HG02798 (cell line): ENCODE results near the gene OR1D5.
A peak's percentile ranks its signal among the peaks of the same experiment; 100 is the strongest.
"Not testable (repeated sequence)": the region's sequence is repeated elsewhere in the genome, so short reads cannot be mapped to it uniquely, and the experiment has no call there.

ENCODE experiments used
- ATAC-seq: cut with Tn5 transposase; IDR thresholded peaks from one replicate; pipeline ENCODE4 v1.9.1; 2021; ENCODE audit warnings: mild to moderate bottlenecking; ENCODE audit not compliant: unreplicated experiment, poor library complexity

The OR1D5 gene

DNA sequence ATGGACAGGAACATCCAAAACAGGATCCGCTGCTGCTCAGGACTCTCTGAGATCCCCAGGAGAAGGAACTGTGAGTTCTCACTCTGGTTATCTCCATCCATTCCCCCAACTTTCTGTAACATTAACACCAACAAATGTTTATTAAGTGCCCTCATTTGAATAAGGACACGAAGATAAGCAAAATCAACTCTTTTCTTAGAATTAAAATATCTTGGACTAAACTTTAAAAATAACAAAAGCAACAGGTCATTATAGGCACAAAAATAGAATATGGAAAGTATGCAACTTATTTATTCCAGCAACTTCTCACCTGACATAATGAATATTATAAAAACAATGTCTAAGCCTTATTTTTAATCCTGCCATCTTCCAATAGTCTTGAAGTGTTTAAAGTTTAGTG, at the start of gene OR1D5:
Gene OR1D5 (minus strand): TSS at position 101 of the 400 bp plus-strand sequence. CDS start 0 bp downstream, at position 101.
- not testable (repeated sequence) for ATAC-seq

GRCh38 chr17:3104322-3104721, 40.9 kb upstream of the OR1D5 start, which contains the start of gene OR1D2:
OR1D2 (minus strand) TSS chr17:3104422; CDS start chr17:3092996, 11,426 bp downstream.
- ATAC-seq = no peak

DNA sequence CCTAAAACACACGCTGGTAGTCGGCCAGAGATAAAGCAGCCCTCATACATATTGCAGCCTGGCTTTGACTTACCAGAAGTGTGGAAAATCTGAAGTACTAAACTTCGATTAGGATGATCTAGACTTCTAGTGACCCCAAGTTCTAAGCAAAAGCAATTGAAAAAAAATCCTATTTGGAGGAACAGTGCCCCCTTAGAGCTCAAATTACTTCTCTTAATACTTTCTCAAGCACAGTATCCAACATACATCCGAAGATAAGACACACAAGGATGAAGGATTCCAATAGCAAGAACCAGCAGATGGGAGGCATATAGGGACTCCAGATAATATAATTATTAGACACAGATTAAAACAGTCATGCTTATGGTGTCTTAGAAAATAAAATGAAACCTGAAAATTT, 10.4 kb upstream of the OR1D5 start:
- ATAC-seq = not testable (repeated sequence)

GRCh38 chr17:3065192-3065591, 1.8 kb upstream of the OR1D5 start:
- not testable (repeated sequence) for ATAC-seq

- not testable (repeated sequence) for ATAC-seq
Measured at GRCh38 chr17:3062824-3063377, 506 bp downstream of the OR1D5 start.

GRCh38 chr17:3054868-3055267, 8.5 kb downstream of the OR1D5 start:
- not testable (repeated sequence) for ATAC-seq

GRCh38 chr17:3049705-3050295, 13.6 kb downstream of the OR1D5 start:
- no peak for ATAC-seq

DNA sequence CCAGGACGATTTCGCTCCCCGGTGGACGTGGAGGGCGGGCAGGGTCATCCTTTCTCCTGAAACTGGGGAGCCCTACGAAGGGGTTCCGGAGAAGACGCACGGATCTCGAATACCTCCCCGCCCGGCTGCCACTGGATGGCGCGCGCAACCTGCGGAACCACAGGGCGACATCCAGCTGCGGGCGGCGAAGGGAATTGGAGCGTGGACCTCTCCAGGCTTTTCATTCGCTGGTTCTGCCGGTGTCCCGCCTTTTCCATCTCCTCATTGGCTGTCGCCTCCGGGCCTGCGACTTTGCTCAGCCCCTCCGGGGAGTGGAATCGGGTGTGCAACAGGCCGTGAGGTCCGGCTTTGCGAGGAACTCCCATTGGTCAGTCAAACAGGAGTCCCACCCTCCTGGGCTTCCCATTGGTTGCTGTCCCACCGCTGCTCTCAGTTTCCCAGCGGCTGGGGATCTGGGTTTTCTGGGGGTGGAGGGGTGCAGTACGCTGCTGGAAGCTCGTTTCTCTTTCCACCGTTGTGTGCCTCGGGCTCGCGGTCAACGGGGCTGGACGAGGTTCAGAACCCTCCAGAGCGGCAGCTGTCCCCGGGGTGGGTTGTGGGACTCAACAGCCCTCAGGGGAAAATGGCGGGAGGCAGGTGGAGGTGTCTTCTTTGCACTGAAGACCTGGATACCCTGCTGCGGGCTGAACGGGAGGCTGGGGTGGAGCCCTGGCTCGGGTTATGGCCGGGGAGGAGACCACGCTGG, 14.5 kb downstream of the OR1D5 start:
- ATAC-seq = peak; percentile 91

GRCh38 chr17:3046753-3047152, 16.7 kb downstream of the OR1D5 start:
- ATAC-seq = no peak

DNA sequence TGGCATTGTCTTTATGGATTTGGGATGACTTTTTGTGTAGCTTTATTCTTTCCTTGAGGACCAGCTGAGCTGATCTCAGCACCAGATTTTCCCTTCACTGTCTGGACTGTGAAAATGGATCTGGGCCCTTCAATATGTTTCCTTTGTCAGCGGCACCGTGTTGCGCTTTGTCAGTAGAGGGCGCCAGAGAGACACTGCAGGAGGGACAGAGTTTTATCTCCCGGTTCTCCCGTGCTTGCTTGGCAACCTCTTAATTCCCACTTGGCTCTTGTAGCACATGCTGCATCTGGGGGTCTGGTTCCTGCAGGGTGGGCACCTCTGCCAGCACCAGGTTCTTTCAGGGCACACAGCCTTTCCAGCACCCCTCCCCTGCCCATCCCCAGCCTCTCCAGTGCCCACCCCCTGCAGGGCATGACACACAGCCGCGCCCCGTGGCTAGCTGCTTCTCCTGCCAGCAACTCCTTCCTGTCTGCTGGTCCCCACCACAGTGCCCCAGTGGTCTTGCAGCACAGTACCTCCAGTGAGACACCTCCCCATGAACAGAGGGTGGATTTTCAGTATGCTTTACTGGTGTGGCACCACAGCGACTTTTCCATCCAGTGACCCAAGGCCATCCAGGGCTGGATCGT, 19.6 kb downstream of the OR1D5 start:
- no peak for ATAC-seq

DNA sequence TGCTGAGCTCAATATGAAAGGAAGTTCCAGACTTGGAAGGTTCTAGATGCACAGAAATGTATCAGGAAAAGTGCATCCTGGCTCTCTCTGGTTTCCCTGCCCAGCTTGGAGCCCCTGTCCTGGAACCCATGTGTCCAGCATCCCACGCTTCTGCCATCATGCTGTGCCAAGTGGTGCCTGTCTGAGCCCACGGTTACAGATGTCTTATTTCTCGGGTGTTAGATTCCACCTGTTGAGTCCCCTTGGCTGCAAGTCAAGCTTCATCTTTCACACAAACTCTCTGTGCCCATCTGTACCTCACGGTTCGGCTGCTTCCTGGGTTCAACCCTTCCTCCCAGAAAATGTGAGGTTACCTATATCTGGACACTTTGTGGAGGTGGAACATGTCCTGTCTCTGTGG, 22.5 kb downstream of the OR1D5 start:
- no peak for ATAC-seq

- ATAC-seq = no peak
Measured at GRCh38 chr17:3039736-3040135, 23.7 kb downstream of the OR1D5 start.

DNA sequence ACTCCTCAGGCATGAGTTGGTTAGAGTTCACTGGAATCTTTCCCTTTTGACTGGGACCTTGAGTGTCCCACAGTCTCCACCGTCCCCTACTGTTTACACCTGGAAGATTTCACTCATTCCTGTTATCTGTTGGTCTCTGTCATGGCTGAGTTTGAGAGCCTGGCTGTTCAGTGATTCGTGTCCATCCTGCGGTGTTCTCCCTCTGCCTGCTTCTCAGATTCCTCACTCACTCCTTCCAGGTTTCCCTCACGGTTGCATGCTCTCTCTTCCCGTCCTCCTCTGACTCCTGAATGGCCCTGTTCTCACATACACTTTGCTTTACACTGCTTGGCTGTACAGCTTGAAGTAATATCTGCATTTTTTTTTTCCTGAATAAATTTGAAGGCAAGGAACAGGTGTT, 24.5 kb downstream of the OR1D5 start:
- no peak for ATAC-seq

DNA sequence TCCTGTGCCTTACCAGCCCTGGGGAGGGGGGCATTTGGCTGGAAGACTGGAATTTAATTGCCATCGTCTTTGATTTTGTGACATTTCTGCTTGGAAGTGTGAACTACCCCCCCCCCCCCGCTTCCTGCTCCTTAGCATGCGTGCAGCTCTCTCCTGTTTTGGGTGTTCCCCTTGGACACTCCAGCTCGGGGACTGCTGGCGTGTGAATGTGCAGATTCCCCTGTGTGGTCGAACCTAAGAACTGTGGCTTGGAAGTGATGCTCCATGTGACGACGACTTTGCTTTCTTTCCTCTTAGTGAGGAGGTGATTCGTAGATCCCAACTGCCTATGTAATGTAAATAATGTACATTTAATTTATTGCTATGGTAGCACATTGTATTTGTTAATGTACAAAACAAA, 26.1 kb downstream of the OR1D5 start:
- no peak for ATAC-seq

GRCh38 chr17:3036800-3037199, 26.6 kb downstream of the OR1D5 start:
- no peak for ATAC-seq

DNA sequence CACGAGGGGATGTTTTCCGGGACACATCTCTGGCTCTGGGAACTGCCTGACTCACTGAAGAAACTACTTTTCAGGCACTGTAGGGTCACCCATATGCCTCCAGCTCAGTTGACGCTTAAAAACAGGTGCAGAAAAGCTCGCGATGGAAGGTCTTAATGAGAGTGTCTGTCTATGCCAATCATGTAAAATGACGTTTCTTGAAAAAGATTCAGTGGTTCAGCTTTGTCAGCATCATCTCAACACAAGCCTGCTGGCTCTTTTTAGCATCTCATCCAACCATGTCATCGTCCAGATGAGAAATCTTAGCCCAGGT, 27.5 kb downstream of the OR1D5 start:
- ATAC-seq = no peak

DNA sequence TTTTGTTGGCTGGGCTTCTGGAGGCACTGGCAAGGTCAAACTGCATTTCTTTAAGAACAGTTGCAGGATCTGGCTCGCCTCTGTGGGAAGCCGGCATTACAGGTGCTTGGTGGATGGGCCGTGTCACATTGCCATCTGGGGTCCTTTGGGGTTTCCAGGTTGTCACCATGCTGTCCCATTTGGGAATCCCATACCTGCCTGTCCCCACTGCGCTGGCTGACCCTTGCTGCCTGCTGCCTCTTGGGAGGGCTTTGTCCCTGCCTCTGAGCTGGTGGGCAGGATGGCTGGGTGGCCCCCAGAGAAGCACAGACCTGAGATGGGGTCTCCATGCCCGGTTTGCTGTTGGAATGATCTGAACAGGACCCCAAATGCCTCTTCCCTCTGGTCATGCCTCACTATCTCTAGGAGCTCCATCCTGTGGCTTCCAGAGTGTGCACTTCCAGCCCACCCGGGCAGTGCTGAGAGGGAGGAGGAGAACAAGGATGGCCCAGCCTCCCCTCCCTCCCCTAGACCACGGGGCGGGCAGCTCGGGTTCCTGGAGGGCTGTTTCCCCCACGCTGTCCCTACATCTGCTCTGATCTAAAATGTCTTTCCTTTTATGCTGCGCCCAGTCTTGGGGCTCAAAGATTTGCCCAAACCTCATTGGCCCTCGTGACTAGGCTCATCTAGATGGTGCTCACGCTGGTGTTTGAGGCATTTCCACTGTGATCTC, 28.0 kb downstream of the OR1D5 start:
- no peak for ATAC-seq

DNA sequence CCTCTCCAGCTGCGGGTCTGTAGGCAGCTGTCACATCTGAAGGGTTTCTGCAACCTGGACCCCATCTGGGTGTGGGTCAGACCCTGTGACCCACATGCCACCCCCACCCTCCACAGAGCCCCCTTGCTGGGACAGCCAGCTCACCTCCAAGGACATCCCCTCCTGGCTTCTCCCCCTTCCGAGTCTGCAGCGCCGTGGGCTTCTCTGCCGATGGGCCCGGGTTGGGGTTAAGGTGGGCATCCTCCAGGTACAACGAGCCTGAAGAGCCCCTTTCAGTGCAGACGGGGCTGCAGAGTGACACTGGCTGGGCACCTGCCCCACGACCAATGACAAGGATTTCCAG, 28.9 kb downstream of the OR1D5 start:
- ATAC-seq = no peak

DNA sequence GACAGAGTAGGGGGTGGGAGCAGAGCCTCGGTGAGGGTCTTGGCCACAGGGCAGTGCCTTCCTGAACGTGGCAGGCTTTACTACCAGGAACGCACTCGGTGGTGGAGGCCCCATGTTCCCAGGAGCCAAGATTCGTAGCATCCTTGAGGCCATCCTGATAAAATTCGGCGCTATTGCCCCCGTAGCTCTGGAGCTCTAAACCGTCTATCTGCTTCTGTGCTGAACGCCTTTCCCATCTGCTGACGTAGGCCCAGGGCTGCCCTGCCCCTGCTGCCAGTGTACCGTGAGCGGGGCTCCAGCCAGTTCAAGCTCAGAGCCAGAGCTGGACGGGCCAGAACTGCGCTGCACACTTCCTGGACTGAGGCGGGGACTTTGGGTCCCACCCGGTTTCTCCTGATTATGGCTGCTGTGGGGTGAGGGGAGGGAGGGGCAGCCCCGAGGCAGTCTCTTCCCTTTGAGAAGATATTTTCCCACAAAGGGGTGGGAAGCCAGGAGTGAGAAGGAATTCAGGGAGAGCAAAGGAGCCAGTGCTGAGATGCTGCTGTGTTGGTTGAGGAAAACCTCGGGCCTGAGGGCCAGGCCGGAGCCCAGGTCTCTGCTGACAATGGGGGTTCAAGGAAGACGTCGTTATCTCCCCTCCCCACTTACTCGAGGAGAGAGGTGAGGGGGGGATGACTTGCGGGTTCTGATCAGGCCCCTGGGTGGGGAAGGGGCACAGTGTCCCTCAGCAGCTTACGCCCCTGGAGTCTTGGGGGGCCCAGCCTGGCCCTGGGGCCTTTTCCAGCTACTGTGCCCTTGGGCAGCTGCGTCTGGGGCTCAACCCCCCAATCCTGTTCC, 29.4 kb downstream of the OR1D5 start:
- ATAC-seq = no peak

DNA sequence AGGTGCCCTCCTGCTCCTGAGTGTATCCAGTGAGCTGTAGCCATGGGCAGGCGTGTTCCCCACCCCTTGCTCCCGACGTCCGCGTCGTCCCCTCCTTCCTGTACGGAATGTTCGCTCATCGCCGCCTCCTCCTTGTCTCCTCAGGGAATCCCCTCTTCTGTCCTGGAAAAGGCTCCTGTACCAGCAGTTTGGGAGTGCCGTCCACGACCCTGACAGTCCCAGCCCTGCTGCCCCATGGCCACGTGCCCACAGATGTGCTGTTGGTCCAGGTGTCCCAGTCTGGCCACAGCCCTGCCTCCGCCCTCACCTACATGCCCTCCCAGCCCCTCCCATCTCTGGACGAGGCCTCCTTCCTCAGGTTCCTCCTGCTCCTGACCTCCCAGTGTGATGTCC, 30.2 kb downstream of the OR1D5 start:
- no peak for ATAC-seq
